ENCODE results near the gene NAA16.

Gene NAA16

DNA sequence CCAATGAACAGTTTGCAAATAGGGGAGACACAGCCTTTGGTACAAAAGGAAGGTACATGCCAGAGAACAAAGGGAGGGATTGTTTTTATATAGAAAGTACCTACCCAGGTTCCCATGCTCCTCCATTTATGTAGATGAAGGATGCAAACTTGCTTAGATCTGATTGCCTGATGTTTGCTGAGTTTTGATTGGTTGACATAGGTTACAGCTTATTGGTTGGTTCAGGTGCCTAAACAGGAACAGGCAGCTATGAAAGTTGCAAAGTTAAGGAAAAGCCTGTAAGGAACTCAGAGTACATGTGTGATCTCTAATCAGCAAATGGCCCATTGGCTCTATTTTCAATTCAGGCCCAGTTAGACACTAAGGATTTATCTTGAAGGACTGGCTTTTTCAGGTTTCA, 6.5 kb upstream of the NAA16 start:
- DNase-seq (no peak), ATAC-seq (no peak)

DNA sequence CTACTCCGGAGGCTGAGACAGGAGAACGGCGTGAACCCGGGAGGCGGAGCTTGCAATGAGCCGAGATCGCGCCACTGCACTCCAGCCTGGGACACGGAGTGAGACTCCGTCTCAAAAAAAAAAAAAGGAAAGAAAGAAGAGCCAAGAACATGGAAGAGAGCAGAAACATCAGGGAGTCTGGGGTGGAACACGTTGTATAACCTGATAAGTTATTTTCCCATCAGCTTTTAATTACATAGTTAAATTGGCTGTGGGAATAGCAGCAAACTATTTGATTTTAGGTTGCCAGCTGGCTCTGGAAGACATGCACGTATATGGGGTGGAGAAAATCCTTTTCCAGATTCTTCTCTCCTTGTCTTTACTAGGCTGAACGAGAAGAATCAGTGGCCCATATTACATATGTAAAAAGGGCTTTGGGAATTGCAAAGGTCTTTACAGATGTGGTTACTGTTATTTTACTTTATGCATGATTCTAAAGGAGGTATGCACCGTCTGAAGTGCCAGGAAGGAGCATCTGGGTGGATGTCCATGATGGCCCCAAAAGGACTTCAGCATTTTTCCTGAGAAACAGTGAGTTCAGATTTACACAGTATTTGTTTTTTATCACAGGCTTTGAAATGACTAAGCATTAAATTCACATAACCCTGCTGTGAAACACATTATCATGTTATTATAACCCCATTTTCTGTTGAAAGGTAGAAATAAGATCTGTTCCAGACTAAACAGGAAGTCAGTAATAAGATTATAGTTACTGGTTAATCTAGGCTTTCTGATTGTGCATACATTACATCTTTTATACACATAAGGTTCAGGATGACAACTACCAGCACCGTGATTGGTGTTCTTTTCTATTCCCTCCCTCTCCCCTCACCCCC, 4.6 kb upstream of the NAA16 start:
- no peak for ATAC-seq
- DNase-seq: no peak

DNA sequence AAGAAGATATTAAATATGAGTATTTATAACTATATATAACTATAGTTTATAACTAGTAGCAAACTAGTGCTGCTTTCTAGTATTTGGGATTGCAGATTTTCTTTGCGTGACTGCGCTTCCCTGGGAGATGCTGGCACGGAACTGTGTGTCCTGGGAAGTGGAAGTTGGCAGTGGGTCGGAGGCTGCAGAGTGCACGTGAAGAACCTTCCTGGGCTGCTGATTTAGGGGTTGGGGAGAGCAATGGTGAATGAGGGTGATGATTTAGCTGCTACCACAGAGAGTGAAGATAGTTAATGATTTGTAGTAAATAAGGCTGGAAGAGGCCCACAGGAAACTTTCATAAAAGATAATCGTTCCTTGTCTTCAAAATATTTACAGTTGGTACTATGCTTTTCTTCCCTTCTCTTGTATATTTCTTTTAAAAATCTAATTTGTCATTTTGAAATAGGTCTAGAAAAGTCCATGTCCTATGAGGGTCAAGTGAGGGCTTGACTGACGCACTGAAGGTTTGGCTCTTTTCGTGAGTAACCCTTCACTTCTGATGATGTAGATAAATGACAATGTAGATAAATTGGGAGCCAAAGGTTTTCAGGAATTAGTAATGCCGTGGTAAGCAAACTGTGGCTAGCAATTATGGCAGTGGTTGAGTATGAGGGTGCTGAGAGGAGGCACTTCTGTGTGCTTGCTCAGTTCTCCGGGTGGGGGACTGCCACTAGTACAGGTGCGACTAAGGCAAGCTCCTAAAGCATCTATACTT, 3.0 kb upstream of the NAA16 start:
- ATAC-seq (no peak), DNase-seq (no peak)

DNA sequence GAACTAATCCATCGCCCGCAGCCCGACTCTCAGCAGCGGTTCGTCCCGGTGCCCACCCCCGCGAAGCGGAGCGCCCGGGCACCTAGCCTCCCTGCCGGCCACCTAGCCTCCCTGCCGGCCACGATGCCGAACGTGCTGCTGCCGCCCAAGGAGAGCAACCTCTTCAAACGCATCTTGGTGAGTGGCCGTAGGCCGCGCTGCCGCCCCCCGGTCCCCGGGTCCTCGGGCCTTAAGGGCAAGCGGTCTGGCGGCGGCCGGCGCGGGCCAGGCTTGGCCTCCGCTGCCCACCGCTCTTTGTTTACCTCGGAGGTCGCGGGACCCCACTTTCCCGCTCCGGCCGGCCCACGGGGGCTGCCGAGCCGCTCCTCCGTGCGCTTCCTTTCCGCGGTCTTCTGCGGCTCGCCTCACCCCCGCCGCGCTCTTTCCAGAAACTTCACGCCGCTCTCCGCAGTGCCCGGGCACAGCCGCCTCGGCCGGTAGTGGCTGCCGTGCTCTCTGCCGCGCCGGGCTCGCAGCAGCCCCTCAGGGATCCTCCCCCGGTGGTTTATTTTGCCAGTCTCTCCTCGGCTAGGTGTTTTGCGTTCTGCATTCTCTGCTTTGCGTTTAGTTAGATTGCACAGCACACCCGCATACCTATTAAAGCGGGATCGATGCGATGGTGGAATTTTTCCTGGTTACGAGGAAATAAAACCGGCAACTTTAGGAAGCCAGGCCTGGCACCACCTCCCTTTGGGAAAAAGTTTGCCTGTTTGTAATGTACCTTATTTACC, 524 bp downstream of the NAA16 start:
- ATAC-seq (peak; percentile 44), DNase-seq (peak; percentile 62)

DNA sequence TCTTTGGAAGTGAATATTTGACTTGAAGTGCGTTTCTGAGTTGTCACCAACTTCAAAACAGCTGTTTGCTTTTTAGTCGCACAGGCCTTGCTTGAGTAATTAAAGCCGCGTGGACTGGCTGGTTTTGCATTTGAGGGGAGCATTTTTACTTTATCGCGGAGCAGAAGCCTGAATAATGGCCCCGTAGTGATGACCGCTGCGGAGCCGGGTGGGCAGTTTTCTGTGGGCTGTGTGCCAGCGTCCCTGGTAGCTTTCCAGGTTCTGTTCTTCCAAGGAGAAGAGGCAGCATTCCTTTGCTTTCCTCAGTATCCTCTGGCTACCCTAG, 1.1 kb downstream of the NAA16 start:
- ATAC-seq (no peak), DNase-seq (peak; percentile 20)

DNA sequence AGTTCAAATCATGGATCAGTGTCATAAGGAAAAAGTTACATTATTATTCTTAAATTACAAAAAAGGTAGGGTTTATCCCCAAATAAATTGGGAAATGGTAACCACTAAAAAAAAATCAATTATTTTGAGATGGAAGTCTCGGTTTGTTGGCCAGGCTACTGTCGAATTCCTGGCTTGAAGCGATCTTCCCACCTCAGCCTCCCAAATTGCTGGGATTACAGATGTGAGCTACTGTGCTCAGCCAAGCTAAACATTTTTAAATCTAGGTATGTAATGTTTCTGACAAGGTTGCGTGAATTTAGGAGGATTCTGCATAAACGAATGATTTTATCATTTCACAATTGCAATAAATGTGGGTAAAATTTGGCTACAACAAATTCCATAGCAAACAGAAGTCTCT, 2.0 kb downstream of the NAA16 start:
- ATAC-seq (no peak), DNase-seq (no peak)

DNA sequence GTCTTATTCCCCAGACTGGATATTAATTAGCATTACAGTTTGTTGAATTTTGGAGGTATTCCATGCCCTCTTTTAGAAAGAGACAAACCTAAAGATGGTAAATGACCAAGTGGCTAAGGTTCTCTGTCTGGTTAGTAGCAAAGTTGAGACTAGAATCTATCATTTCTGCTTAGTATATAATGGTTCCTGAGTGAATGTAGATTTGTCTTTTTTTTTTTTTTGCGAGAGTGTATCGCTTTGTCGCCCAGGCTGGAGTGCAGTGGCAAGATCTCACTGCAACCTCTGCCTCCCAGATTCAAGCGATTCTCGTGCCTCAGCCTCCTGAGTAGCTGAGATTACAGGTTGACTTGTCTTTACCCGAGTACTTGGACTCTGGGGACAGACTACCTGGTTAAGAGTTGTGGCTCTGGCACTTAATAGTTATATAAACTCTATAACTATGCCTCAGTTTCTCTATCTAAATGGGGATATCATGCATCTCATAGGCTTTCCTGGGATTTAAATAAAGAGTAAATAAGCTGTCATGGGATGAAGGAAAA, 2.7 kb downstream of the NAA16 start:
- no peak for ATAC-seq

DNA sequence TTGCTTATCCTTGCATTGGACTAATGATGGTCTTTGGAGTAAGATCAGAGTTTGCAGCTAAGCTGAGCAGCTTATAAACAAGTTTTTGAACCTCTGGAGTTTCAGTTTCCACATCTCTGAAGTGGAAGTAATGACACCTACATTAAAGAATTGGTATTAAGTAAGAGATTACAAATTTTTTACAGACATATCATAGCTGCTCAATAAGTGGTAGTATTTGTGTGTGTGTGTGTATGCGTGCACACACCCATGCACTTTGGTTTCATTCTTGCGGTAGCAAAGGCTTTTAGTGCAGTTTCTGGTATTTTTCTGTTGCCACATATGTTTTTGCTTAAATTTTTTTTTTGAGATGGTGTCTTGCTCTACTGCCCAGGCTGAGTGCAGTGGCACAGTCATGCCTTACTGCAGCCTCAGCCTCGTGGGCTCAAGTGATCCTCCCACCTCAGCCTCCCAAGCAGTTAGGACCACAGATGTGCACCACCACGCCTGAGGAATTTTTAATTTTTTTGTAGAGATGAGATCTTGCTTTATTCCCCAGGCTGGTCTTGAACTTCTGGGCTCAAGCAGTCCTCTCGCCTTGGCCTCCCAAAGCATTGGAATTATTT, 4.5 kb downstream of the NAA16 start:
- peak; percentile 0 for ATAC-seq
- DNase-seq: no peak

More for the DNA sequence above, 2.7 kb downstream of the NAA16 start:
- DNase-seq: no peak

DNA sequence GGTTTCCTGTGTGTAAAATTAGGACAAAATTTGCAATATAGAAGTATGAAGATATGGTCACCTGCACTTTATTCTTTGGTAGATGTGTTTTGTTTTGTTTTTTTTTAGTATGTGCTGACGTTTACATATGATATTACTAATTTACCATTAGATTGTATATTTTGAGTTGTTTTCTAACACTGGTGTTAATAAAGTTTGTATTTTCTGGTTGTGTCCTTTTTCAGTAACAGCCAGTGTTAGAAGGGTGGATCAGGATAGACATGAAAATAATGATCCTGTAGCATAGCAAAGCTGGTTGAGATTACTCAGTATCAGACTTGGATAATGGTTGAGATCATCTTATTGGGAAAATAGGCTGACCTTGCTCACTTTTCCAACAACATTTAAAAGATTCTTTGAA, 6.2 kb downstream of the NAA16 start:
- DNase-seq (no peak), ATAC-seq (no peak)

DNA sequence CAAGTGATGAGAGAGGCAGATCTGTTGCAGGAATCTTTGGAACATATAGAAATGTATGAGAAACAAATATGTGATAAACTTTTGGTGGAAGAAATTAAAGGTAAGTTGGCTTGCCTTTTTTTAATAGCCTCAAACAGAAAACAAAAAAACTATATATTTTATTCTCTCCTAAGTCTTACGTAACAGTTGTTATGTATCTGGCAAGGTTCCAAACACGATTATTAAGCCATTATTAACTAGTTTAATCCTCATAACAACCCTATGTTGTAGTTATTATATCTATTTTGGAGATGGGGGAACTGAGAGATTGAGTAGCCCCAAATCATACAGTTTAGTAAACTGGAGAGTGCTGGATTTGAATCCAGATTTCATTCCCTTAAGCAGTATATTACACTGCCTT, 14.7 kb downstream of the NAA16 start:
- DNase-seq: no peak
- no peak for ATAC-seq

DNA sequence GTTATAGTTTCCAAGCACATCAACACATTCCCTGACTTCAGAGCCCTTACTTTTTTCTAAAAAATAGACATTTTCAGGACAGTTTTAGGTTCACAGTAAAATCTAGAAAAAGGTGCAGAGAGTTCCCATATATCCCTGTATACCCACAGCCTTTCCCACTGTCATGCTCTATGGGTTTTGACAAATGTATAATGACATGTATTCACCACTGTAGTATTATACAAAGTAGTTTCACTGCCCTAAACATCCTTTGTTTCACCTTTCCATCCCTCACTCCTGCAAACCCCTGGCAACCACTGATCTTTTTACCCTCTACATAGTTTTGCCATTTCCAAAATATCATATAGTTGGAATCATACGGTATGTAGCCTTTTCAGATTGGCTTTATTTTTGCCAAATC, 15.6 kb downstream of the NAA16 start:
- ATAC-seq: no peak
- no peak for DNase-seq

DNA sequence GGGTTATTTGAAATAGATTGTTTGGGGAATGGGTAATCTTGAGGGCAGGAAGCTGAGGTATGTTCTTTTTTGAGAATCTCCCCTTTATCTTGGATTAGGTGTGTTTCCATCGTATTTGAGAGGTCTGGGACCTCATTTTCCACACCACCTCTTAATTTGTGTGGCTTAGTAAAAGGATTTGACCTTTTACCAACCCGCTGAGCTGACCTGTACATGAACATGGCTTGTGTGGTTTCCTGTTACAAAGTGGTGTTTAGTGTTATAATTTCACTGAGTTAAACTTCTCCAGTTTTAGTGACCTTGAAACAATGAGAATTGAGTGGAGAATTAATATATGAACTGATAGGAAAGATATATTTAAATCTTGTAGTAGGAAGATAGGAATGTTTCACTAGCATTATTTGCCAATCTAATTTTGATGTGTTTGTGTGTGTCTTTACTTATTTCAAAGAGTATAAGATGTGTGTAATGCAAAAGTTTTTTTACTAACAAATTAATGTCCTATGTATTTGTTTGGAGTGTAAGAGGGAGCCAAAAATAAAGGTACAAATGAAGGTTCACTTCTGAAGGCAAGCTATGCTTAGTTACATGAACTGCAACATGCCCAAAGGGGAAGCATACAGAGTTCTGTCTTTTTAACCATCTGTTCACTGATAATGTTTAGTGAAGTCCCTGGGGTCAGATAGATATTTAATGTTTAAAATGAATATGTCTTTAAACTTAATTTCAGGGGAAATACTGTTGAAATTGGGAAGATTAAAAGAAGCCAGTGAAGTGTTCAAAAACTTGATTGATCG, 17.1 kb downstream of the NAA16 start:
- peak; percentile 75 for ATAC-seq

DNA sequence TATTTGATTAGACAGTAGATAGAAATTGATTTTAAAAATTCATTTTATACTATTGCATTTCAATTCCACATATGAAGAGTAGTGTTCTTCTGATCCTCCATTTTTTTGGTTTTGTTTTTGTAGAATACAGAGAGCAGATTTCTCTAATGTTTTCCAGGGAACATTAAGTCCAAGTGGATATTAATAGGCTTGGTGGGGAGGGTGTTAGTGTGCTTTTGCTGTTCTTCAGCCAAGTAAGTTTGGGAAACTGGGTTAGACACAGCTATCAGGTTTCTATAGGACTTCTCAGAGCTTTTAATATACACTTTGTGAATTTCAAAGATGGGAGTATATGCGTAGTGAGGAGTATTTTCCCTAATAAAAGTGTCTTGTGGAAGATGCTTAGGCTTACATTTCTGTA, 21.8 kb downstream of the NAA16 start:
- ATAC-seq (no peak), DNase-seq (no peak)

More for the DNA sequence above, 17.1 kb downstream of the NAA16 start:
- no peak for DNase-seq

DNA sequence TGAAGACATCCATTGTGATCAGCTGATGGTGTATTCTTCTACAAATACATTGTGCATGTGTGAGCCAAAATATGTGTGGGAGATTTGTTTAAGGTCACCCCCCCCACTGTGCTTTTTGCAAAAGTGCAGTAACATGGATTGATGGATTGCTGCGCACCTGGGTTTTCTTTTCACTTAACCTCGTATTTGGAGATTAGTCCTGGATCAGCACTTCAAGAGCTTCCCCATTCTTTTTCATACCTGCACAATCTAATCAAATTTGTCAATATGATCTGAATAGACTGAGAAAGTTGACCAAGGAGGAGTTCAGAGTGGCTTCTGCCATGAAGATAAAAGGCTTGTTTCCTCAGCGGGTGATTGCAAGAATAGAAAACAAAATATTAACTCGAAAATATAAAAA, 23.7 kb downstream of the NAA16 start:
- ATAC-seq: no peak

DNA sequence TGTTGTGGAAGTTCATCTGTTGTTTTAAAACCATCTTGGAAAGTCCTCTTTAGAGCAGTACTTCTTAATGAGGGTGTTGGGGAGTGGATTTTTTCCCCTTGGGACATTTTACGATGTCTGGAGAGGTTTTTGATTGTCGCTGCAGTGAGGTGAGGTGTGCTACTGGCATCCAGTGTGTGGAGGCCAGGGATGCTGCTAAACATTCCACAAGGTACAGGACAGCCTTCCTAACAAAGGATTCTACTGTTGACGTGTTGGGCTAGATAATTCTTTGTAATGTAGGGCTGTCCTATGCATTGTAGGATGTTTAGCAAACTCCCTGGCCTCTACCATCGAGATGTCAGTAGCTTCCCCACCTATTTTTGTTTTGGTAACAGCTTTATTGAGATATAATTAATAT, 33.3 kb downstream of the NAA16 start:
- ATAC-seq (no peak), DNase-seq (no peak)

More for the DNA sequence above, 23.7 kb downstream of the NAA16 start:
- DNase-seq: no peak

DNA sequence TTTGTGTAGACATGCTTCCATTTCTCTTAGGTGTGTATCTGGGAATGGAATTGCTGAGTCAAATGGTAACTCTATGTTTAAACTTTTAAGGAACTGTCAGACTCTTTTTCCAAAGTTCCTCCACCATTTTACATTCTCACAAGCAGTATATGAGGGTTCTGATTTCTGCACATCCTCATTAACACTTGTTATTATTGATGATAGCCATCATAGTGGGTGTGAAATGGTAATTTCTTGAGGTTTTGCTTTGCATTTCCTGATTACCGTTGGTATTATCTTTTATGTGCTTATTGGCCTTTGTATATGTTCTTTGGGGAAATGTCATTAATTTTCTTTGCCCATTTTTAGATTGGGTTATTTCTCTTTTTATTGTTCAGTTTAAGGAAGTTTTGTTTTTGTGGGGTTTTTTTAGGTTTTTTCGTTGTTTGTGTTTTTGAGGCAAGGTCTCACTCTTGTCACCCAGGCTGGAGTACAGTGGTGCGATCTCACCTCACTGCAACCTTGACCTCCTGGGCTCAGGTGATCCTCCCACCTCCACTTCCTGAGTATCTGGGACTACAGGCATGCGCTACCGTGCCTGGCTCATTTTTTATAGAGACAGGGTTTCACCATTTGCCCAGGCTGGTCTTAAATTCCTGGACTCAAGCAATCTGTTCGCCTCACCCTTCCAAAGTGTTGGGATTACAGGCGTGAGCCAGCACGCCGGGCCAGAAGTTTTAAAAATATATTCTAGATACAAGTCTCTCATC, 34.3 kb downstream of the NAA16 start:
- DNase-seq (no peak), ATAC-seq (no peak)

DNA sequence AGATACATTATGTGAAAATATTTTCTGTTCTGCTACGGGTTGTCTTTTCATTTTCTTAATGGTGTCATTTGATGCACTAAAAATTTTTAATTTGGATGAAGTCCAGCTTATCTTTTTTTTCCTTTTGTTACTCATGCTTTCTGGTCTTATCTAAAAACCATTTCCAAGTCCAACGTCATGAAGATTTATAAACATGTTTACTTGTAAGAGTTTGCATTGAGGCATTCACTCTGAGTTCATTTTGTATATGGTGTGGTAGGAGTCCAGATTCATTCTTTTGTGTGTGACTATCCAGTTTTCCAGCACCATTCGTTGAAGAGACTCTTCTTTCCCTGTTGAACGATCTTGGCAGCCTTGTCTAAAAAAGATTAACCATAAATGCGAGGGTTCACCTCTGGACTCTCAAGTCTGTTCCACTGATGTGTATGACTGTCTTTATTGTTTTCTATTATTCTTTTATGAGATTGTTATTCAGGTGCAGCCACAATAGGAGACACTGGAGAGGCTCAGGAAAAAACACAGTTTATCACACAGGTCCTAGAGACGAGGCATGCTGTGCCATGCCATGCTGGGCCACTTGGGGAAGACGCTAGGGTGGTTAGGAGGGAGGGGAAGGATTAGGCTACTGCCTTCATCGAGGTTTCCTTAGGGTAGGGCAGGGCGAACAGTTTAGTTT, 35.0 kb downstream of the NAA16 start:
- DNase-seq: no peak
- no peak for ATAC-seq

DNA sequence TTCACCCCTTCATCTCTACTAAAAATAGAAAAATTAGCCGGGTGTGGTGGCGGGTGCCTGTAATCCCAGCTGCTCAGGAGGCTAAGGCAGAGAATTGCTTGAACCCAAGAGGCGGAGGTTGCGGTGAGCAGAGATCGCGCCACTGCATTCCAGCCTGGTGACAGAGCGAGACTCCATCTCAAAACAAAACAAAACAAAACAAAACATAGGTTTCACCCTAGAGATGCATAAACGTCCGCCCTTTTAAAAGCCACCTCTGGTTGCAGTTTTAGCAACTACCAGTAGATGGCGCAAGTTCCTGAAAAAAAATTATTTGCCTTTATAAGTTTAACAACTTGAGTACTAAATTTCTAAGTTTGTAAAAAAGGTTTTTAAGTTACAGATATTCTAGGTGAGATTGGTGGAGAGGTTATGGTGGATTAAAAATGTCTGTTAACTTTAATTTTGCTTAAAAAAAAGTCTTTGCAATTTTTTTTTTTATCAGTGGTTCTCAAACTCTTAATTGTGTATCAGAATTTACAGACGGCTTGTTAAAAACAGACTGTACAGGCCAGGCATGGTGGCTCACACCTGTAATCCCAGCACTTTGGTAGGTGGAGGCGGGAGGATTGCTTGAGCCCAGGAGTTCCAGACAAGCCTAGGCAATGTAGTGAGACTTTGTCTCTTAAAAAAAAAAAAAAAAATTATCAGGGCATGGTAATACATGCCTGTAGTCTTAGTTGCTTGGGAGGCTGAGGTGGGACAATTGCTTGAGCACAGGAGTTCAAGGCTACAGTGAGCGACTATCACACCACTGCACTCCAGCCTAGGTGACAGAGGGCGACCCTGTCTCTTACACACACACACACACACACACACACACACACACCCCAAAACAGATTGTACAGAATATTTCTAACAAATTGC, 42.1 kb downstream of the NAA16 start:
- no peak for ATAC-seq

DNA sequence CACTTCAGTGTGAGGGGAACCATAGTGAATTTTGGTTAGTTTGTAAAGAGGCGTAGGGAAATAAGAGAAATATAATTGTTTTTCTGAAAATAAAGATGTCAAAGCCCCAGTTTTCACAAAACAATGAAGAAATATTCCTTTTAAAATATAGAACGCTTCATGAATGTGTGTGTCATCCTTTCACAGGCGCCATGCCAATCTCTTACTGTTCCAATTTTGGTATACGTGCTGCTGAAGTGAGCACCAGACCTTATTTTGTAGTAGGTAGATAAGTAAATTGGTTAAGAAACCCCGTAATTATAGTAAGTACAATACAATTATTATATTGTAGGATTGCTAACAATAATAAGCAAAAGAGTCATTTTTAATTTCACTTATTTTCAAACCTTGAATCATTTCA, 43.3 kb downstream of the NAA16 start:
- DNase-seq: no peak
- ATAC-seq: no peak

More for the DNA sequence above, 42.1 kb downstream of the NAA16 start:
- peak; percentile 21 for DNase-seq

Measured in stimulated activated naive CD8-positive, alpha-beta T cell treated with anti-CD3 and anti-CD28 coated beads, Interleukin-15, Interleukin-2, amounts not matched to agents 100 U/mL and 50 U/mL, for 24 hours (primary cell).